GM19328 (cell line): ENCODE data around the gene SPART.

Experiments
- ATAC-seq: cut with Tn5 transposase; IDR thresholded peaks from one replicate; pipeline ENCODE4 v1.9.1; 2021; ENCODE audit warnings: mild to moderate bottlenecking, moderate library complexity; ENCODE audit not compliant: unreplicated experiment

Gene SPART

DNA sequence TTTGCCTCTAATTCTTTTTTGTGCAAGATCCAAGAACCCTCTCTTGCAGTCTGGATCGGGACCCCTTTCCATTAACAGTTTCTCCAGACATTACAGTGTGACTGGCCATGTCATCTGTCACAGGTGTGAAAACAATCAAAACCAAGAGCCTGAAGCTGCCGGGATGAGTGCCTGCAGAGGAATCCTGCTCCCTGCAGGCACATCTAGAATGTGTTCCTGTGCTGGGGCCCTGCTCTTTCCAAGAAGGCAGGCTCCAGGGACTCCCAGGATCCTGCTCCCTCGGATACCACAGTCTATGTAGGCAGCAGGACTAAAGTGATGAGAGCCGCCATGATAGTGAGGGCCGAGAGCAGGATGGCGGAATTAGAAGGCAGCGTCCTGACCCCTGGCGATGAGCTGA, 87.4 kb downstream of the SPART start:
- no peak for ATAC-seq
